K562 (cell line): ENCODE measurements around the gene RGL2. TPM values are rescaled to one million over a fixed set of nuclear protein-coding genes. Genes with fewer than 3 reads are reported as not detected.
A peak's percentile ranks its signal among the peaks of the same experiment; 100 is the strongest.

Experiments used
- CREBBP ChIP-seq: IDR thresholded peaks from one replicate; pipeline ENCODE4 v1.6.1; 2012; ENCODE audit warnings: low read depth, mild to moderate bottlenecking, control low read depth, inconsistent platforms, low read length
- JUNB ChIP-seq: fragments of 450-650 bp; formaldehyde crosslinking; conservative IDR thresholded peaks from 2 replicates; pipeline ENCODE4 v1.4.0; 2020; ENCODE audit warnings: mild to moderate bottlenecking
- MTA3 ChIP-seq: fragments of 450-650 bp; formaldehyde crosslinking; IDR thresholded peaks from 2 replicates; pipeline ENCODE4 v1.6.1; 2017; ENCODE audit warnings: mild to moderate bottlenecking, borderline replicate concordance
- NFIC ChIP-seq: fragments of 450-650 bp; IDR thresholded peaks from 2 replicates; pipeline ENCODE4 v1.6.1; 2017; ENCODE audit warnings: mild to moderate bottlenecking, inconsistent platforms
- NRF1 ChIP-seq, 2 experiments: fragments of 450-650 bp; IDR thresholded peaks in 1 of 2; conservative IDR thresholded peaks in 1 of 2; 2 replicates each; pipeline ENCODE4 v1.6.1; 2014; ENCODE audit warnings: mild to moderate bottlenecking in 2 of 2
- OTX1 ChIP-seq: fragments of 450-650 bp; formaldehyde crosslinking; IDR thresholded peaks from 2 replicates; pipeline ENCODE4 v1.4.0; 2022; ENCODE audit warnings: mild to moderate bottlenecking
- PHF8 ChIP-seq: fragments of 200-600 bp; sonication (generic); IDR thresholded peaks from 2 replicates; pipeline ENCODE4 v1.6.1; 2012; ENCODE audit warnings: mixed run types, mild to moderate bottlenecking, inconsistent platforms, low read length, moderate library complexity, borderline replicate concordance
- POLR2B ChIP-seq: fragments of 450-650 bp; IDR thresholded peaks from 2 replicates; pipeline ENCODE4 v1.6.1; 2018; ENCODE audit warnings: low read depth; ENCODE audit not compliant: partially characterized antibody
- RBBP5 ChIP-seq: fragments of 200-600 bp; sonication (generic); IDR thresholded peaks from 2 replicates; pipeline ENCODE4 v1.6.1; 2012; ENCODE audit warnings: borderline replicate concordance, mild to moderate bottlenecking, low read length, control low read depth, inconsistent platforms; ENCODE audit not compliant: insufficient read depth, poor library complexity, severe bottlenecking
- SAFB2 ChIP-seq: fragments of 200-400 bp; formaldehyde crosslinking; IDR thresholded peaks from 2 replicates; pipeline ENCODE4 v1.6.1; 2018; ENCODE audit warnings: borderline replicate concordance, low read length, low read depth, moderate library complexity; ENCODE audit not compliant: severe bottlenecking
- SETDB1 ChIP-seq: IDR thresholded peaks from one replicate; pipeline ENCODE4 v1.6.1; 2012; ENCODE audit warnings: low read length, control low read depth, inconsistent platforms
- SMARCE1 ChIP-seq: fragments of 450-650 bp; IDR thresholded peaks from 2 replicates; pipeline ENCODE4 v1.7.1; 2016; ENCODE audit warnings: mild to moderate bottlenecking
- TOE1 ChIP-seq, 2 experiments: fragments of 450-650 bp in 1 of 2; sonication (generic) in 1 of 2; formaldehyde crosslinking in 1 of 2; IDR thresholded peaks; 2 replicates each; pipeline versions ENCODE4 v1.7.1 to v1.8.0; 2016 to 2022; ENCODE audit warnings: borderline replicate concordance in 2 of 2, mild to moderate bottlenecking in 2 of 2, antibody characterized with exemption in 1 of 2, inconsistent platforms in 1 of 2, low read depth in 1 of 2, missing genetic modification reagents in 1 of 2, moderate library complexity in 1 of 2
- ZFP36 ChIP-seq: fragments of 150-350 bp; IDR thresholded peaks from 2 replicates; pipeline ENCODE4 v1.6.1; 2018; ENCODE audit warnings: low read length, low read depth; ENCODE audit not compliant: partially characterized antibody
- ZNF445 ChIP-seq: fragments of 250-450 bp; sonication (Bioruptor Pico); IDR thresholded peaks from 2 replicates; pipeline ENCODE4 v1.4.0; 2020; ENCODE audit warnings: low read depth, mild to moderate bottlenecking, moderate library complexity
- ZNF644 ChIP-seq: fragments of 200-800 bp; sonication (Bioruptor generic); IDR thresholded peaks from 2 replicates; pipeline ENCODE4 v1.6.1; 2016; ENCODE audit warnings: low read depth, missing genetic modification characterization, missing compliant biosample characterization
- polyA plus RNA-seq, 8 experiments: library from polyadenylated mRNA; depleted of rRNA in 4 of 8; stranded (reverse) in 5 of 8; unstranded in 3 of 8; fragments of >200 nt; fragmentation: Nextera tagmentation in 2 of 8; fragmentation: Illumina TruSeq in 1 of 8; extraction: Ambion mirVana in 2 of 8; extraction: Trizol in 1 of 8; gene quantifications; 2 replicates each; pipeline versions ENCODE4 v1.2.1 to v1.2.3, GENCODE V29; 2011 to 2014; ENCODE audit warnings: inconsistent platforms in 1 of 8, missing spikeins in 1 of 8
- total RNA-seq, 7 experiments: library from RNA; depleted of rRNA in 6 of 7; stranded (reverse); fragments of >200 nt in 6 of 7; fragmentation: Illumina TruSeq in 2 of 7; extraction: Trizol in 2 of 7; gene quantifications; 2 replicates each; pipeline versions ENCODE4 v1.2.1 to v1.2.3, GENCODE V29; 2011 to 2021; ENCODE audit warnings: low replicate concordance in 1 of 7
- TF ChIP-seq, protein P1 (sequence below): sonication (generic); formaldehyde crosslinking; IDR thresholded peaks from 2 replicates; pipeline ENCODE4 v1.8.1; 2023; ENCODE audit warnings: mild to moderate bottlenecking, missing genetic modification reagents
- TF ChIP-seq, protein P2 (sequence below): fragments of 250-450 bp; sonication (Bioruptor Pico); IDR thresholded peaks from 2 replicates; pipeline ENCODE4 v1.5.0; 2021; ENCODE audit warnings: mild to moderate bottlenecking, borderline replicate concordance
- TF ChIP-seq, protein P3 (sequence below): sonication (generic); formaldehyde crosslinking; IDR thresholded peaks from 2 replicates; pipeline ENCODE4 v1.9.0; 2022; ENCODE audit warnings: mild to moderate bottlenecking, missing genetic modification reagents
- TF ChIP-seq, protein P4 (sequence below): sonication (generic); formaldehyde crosslinking; IDR thresholded peaks from 2 replicates; pipeline ENCODE4 v1.8.1; 2023; ENCODE audit warnings: mild to moderate bottlenecking, missing genetic modification reagents

RGL2 gene
- total and polyA plus RNA-seq, 9 of the 15 experiments (the other 6 are each of a cell fraction or from before 2014, with no cell fraction given): 1.8 to 57.1 (median 19.5) TPM

DNA sequence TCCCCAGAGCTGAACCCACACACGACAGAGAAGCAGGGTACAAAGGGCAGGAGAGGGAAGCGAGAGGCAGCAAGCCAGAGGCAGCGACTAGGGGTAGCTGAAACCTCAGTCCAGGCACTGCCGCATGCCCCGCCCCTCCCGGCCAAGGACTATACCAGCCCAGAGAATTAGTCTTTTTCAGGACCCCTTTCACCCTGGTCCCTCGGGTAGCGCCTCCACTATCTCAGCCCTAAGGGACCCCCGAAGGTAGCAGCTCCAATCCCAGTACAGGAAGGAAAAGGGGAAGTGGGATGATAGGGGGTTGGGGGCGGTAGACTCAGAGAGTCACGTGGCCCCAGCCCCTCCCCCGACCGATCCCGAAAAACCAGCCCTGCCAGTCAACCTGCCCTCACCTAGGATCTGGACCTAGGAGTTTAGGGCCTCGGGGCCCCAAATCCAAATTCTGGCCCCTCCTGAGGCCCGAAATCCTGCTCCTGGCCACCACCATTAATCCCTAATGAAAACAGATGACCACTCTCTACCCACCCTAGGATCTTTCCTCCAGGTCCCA, 1.3 kb downstream of the RGL2 start (continued):
- TF ChIP-seq TOE1 (IDR thresholded peaks at IDR 0.05; ENCODE audit: borderline replicate concordance) (peak; percentile 68), TOE1 (CRISPR knock-in tag; IDR thresholded peaks at IDR 0.05; ENCODE audit: borderline replicate concordance, low read depth) (no peak), RBBP5 (no peak), SMARCE1 (peak; percentile 23; the same call in 1 of the 2 replicates), SETDB1 (no peak), PHF8 (no peak), ZNF644 (no peak), NRF1 (conservative IDR thresholded peaks at IDR 0.05 in 1 of 2, IDR thresholded peaks at IDR 0.05 in 1 of 2) (no peak), OTX1 (CRISPR knock-in tag) (peak; percentile 34; the same call in 1 of the 2 replicates), ZFP36 (no peak), ZNF445 (CRISPR knock-in tag) (no peak), POLR2B (no peak), MTA3 (no peak), NFIC (no peak), JUNB (CRISPR knock-in tag) (no peak), CREBBP (no peak), SAFB2 (no peak)
- TF ChIP-seq, protein P1, sequence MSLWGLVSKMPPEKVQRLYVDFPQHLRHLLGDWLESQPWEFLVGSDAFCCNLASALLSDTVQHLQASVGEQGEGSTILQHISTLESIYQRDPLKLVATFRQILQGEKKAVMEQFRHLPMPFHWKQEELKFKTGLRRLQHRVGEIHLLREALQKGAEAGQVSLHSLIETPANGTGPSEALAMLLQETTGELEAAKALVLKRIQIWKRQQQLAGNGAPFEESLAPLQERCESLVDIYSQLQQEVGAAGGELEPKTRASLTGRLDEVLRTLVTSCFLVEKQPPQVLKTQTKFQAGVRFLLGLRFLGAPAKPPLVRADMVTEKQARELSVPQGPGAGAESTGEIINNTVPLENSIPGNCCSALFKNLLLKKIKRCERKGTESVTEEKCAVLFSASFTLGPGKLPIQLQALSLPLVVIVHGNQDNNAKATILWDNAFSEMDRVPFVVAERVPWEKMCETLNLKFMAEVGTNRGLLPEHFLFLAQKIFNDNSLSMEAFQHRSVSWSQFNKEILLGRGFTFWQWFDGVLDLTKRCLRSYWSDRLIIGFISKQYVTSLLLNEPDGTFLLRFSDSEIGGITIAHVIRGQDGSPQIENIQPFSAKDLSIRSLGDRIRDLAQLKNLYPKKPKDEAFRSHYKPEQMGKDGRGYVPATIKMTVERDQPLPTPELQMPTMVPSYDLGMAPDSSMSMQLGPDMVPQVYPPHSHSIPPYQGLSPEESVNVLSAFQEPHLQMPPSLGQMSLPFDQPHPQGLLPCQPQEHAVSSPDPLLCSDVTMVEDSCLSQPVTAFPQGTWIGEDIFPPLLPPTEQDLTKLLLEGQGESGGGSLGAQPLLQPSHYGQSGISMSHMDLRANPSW (CRISPR knock-in tag): peak; percentile 82; the same call in 1 of the 2 replicates
- TF ChIP-seq, protein P2, sequence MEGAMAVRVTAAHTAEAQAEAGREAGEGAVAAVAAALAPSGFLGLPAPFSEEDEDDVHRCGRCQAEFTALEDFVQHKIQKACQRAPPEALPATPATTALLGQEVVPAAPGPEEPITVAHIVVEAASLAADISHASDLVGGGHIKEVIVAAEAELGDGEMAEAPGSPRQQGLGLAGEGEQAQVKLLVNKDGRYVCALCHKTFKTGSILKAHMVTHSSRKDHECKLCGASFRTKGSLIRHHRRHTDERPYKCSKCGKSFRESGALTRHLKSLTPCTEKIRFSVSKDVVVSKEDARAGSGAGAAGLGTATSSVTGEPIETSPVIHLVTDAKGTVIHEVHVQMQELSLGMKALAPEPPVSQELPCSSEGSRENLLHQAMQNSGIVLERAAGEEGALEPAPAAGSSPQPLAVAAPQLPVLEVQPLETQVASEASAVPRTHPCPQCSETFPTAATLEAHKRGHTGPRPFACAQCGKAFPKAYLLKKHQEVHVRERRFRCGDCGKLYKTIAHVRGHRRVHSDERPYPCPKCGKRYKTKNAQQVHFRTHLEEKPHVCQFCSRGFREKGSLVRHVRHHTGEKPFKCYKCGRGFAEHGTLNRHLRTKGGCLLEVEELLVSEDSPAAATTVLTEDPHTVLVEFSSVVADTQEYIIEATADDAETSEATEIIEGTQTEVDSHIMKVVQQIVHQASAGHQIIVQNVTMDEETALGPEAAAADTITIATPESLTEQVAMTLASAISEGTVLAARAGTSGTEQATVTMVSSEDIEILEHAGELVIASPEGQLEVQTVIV (CRISPR knock-in tag): no peak
- TF ChIP-seq, protein P3, sequence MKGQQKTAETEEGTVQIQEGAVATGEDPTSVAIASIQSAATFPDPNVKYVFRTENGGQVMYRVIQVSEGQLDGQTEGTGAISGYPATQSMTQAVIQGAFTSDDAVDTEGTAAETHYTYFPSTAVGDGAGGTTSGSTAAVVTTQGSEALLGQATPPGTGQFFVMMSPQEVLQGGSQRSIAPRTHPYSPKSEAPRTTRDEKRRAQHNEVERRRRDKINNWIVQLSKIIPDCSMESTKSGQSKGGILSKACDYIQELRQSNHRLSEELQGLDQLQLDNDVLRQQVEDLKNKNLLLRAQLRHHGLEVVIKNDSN (CRISPR knock-in tag): peak; percentile 92
- TF ChIP-seq, protein P4, sequence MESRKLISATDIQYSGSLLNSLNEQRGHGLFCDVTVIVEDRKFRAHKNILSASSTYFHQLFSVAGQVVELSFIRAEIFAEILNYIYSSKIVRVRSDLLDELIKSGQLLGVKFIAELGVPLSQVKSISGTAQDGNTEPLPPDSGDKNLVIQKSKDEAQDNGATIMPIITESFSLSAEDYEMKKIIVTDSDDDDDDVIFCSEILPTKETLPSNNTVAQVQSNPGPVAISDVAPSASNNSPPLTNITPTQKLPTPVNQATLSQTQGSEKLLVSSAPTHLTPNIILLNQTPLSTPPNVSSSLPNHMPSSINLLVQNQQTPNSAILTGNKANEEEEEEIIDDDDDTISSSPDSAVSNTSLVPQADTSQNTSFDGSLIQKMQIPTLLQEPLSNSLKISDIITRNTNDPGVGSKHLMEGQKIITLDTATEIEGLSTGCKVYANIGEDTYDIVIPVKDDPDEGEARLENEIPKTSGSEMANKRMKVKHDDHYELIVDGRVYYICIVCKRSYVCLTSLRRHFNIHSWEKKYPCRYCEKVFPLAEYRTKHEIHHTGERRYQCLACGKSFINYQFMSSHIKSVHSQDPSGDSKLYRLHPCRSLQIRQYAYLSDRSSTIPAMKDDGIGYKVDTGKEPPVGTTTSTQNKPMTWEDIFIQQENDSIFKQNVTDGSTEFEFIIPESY (CRISPR knock-in tag): no peak
